GM10266 (cell line): Measurements from ENCODE around the gene ABCC8.

ENCODE experiments used
- DNase-seq: peaks from one replicate; pipeline ENCODE4 v3.0.0; 2012; ENCODE audit errors: extremely low spot score
- CTCF ChIP-seq: IDR thresholded peaks from 2 replicates; pipeline ENCODE4 v1.5.1; 2012; ENCODE audit warnings: mild to moderate bottlenecking, low read depth; ENCODE audit not compliant: control insufficient read depth, insufficient read depth; ENCODE audit errors: missing control alignments

The ABCC8 gene

GRCh38 chr11:17343257-17343656 lies 133.4 kb downstream of the ABCC8 start:
- DNase-seq: no peak

More at GRCh38 chr11:17343257-17343656, 133.4 kb downstream of the ABCC8 start:
- no peak for TF ChIP-seq CTCF
